Endothelial cell (in vitro differentiated cells): ENCODE results near the gene CAT. TPM values are rescaled to one million over a fixed set of nuclear protein-coding genes. Genes with fewer than 3 reads are reported as not detected.
"Not testable (repeated sequence)": the region's sequence is repeated elsewhere in the genome, so short reads cannot be mapped to it uniquely, and the experiment has no call there.

ENCODE experiments used
- DNase-seq: peaks from one replicate; pipeline ENCODE4 v3.0.0; 2021; ENCODE audit warnings: low spot score
- H3K27ac Mint-ChIP-seq: one replicate; pipeline ENCODE4 v1.8.0; 2021; ENCODE audit warnings: mixed read lengths, inconsistent platforms; ENCODE audit not compliant: unreplicated experiment
- H3K27me3 Mint-ChIP-seq: one replicate; pipeline ENCODE4 v1.8.0; 2021; ENCODE audit warnings: mild to moderate bottlenecking, moderate library complexity, mixed read lengths, inconsistent platforms; ENCODE audit not compliant: unreplicated experiment
- H3K36me3 Mint-ChIP-seq: one replicate; pipeline ENCODE4 v1.8.0; 2021; ENCODE audit warnings: mild to moderate bottlenecking, low read depth, mixed read lengths, inconsistent platforms; ENCODE audit not compliant: unreplicated experiment
- H3K4me1 Mint-ChIP-seq: one replicate; pipeline ENCODE4 v1.8.0; 2021; ENCODE audit warnings: mild to moderate bottlenecking, mixed read lengths, inconsistent platforms; ENCODE audit not compliant: unreplicated experiment
- H3K4me3 Mint-ChIP-seq: one replicate; pipeline ENCODE4 v1.8.0; 2021; ENCODE audit warnings: mild to moderate bottlenecking, mixed read lengths, inconsistent platforms; ENCODE audit not compliant: unreplicated experiment
- H3K9me3 Mint-ChIP-seq: one replicate; pipeline ENCODE4 v1.8.0; 2021; ENCODE audit warnings: mixed read lengths, inconsistent platforms; ENCODE audit not compliant: unreplicated experiment
- total RNA-seq: library from RNA; stranded (reverse); fragmentation: NEBNext Ultra II Directional; extraction: Animal tissue kit (Norgen Biotek cat#: 25700); gene quantifications from one replicate; pipeline ENCODE4 v1.2.1, GENCODE V29; 2021; ENCODE audit not compliant: unreplicated experiment
- TF ChIP-seq, protein P1 (sequence below): fragments of 200-600 bp; sonication (generic); IDR thresholded peaks from one replicate; pipeline ENCODE4 v1.5.0; 2021; ENCODE audit warnings: antibody characterized with exemption; ENCODE audit not compliant: unreplicated experiment

Gene CAT
- total RNA-seq, 1 donor from 2014 or later, result 30.2 TPM

DNA sequence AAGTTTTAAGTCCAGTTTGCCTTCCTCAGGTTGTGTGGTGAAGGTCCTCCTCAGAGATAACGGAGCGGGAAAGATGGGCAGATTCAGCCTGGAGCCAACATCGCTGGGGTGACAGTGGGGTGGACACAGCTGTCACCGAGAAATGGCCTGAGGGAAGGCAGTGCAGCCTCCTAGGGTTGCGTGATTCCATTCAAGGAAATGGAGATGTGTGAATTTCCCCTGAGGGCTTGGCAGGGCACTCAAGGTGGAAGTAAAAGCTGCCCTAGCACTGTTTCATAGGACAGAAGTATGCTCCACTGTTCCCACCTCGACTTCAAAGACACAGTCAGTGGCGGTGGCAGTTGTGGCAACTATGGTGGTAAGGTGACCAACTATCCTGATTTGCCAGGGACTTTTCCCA, 15.4 kb upstream of the CAT start:
- Mint-ChIP-seq H3K4me3 (no peak overlapping the region), H3K27me3 (no peaks in the 10 kb centered on the region), H3K36me3 (no peaks in the 10 kb centered on the region), H3K27ac (peak overlapping the region; percentile 28), H3K4me1 (peaks cover 21% of the 10 kb centered on the region), H3K9me3 (no peaks in the 10 kb centered on the region)
- TF ChIP-seq, protein P1, sequence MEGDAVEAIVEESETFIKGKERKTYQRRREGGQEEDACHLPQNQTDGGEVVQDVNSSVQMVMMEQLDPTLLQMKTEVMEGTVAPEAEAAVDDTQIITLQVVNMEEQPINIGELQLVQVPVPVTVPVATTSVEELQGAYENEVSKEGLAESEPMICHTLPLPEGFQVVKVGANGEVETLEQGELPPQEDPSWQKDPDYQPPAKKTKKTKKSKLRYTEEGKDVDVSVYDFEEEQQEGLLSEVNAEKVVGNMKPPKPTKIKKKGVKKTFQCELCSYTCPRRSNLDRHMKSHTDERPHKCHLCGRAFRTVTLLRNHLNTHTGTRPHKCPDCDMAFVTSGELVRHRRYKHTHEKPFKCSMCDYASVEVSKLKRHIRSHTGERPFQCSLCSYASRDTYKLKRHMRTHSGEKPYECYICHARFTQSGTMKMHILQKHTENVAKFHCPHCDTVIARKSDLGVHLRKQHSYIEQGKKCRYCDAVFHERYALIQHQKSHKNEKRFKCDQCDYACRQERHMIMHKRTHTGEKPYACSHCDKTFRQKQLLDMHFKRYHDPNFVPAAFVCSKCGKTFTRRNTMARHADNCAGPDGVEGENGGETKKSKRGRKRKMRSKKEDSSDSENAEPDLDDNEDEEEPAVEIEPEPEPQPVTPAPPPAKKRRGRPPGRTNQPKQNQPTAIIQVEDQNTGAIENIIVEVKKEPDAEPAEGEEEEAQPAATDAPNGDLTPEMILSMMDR, result no peak
- DNase-seq, result no peak

DNA sequence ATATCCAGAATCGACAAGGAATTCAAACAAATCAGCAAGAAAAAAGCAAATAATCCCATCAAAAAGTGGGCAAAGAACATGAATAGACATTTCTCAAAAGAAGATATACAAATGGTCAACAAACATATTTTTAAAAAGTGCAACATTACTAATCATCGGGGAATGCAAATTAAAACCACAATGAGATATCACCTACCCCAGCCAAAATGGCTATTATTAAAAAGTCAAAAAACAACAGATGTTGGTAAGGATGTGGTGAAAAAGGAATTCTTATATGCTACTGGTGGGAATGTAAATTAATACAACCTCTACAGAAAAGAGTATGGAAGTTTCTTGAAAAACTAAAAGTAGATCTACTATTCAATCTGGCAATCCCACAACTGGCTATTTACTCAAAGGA, 13.9 kb upstream of the CAT start:
- not testable (repeated sequence) for H3K27me3 Mint-ChIP-seq, H3K27ac Mint-ChIP-seq, DNase-seq, H3K4me3 Mint-ChIP-seq, H3K9me3 Mint-ChIP-seq, H3K36me3 Mint-ChIP-seq
- H3K4me1 Mint-ChIP-seq, result peaks cover 19% of the 10 kb centered on the region

DNA sequence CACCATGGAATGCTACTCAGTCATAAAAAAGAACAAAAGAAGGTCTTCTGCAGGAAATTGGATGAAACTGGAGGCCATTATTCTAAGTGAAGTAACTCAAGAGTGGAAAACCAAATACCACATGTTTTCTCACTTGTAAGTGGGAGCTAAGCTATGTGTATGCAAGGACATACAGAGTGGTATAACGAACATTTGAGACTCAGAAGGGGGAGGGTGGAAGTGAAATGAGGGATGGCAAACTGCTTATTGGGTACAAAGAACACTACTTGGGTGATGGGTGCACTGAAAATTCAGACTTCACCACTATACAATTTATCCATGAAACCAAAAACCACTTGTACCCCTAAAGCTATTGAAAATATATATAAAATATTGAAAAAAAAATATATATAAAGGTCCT, 13.4 kb upstream of the CAT start:
- no peak overlapping the region for H3K27ac Mint-ChIP-seq
- DNase-seq, result no peak
- no peaks in the 10 kb centered on the region for H3K27me3 Mint-ChIP-seq
- TF ChIP-seq, protein P1, result no peak
- no peaks in the 10 kb centered on the region for H3K9me3 Mint-ChIP-seq
- no peaks in the 10 kb centered on the region for H3K36me3 Mint-ChIP-seq
- no peak overlapping the region for H3K4me3 Mint-ChIP-seq
- H3K4me1 Mint-ChIP-seq, result peaks cover 23% of the 10 kb centered on the region

- Mint-ChIP-seq H3K4me1 (peaks cover 26% of the 10 kb centered on the region), H3K27me3 (no peaks in the 10 kb centered on the region), H3K27ac (no peak overlapping the region), H3K36me3 (no peaks in the 10 kb centered on the region), H3K4me3 (no peak overlapping the region), H3K9me3 (no peaks in the 10 kb centered on the region)
- DNase-seq, result no peak
- TF ChIP-seq, protein P1, result no peak
Observed at GRCh38 chr11:34425867-34426266, 12.9 kb upstream of the CAT start.

GRCh38 chr11:34426766-34427185, 12.0 kb upstream of the CAT start:
- Mint-ChIP-seq H3K36me3 (no peaks in the 10 kb centered on the region), H3K4me3 (no peak overlapping the region), H3K27ac (no peak overlapping the region), H3K4me1 (peaks cover 26% of the 10 kb centered on the region), H3K9me3 (no peaks in the 10 kb centered on the region), H3K27me3 (no peaks in the 10 kb centered on the region)
- TF ChIP-seq, protein P1, result no peak
- DNase-seq, result no peak
